ENCODE results near the gene GPS1. TPM values are rescaled to one million over a fixed set of nuclear protein-coding genes. Genes with fewer than 3 reads are reported as not detected.

Gene GPS1
- total RNA-seq, 2 experiments from 2014 or later: 69.0 to 75.6 TPM

GRCh38 chr17:82010575-82011525 is 40.8 kb upstream of the GPS1 start:
- Mint-ChIP-seq H3K36me3 (ENCODE audit: low read depth) (no peaks in the 10 kb centered on the region), H3K4me3 (no peak overlapping the region), H3K9me3 (no peaks in the 10 kb centered on the region), H3K27me3 (no peaks in the 10 kb centered on the region), H3K4me1 (no peaks in the 10 kb centered on the region), H3K27ac (no peak overlapping the region)
- DNase-seq: no peak
- CTCF ChIA-PET: interaction anchor here (0.7 kb wide), 1 partner anchor 83 kb away, joined by 3 read pairs; no protein-coding TSS in a partner anchor
- POLR2A ChIA-PET: no interaction called here

- Mint-ChIP-seq H3K36me3 (ENCODE audit: low read depth) (no peaks in the 10 kb centered on the region), H3K9me3 (no peaks in the 10 kb centered on the region), H3K27ac (no peak overlapping the region), H3K4me1 (no peaks in the 10 kb centered on the region), H3K4me3 (no peak overlapping the region), H3K27me3 (no peaks in the 10 kb centered on the region)
- ChIA-PET CTCF (no interaction called here), POLR2A (no interaction called here)
- no peak for DNase-seq
These were observed 40.0 kb upstream of the GPS1 start for GRCh38 chr17:82011617-82012187.

DNA sequence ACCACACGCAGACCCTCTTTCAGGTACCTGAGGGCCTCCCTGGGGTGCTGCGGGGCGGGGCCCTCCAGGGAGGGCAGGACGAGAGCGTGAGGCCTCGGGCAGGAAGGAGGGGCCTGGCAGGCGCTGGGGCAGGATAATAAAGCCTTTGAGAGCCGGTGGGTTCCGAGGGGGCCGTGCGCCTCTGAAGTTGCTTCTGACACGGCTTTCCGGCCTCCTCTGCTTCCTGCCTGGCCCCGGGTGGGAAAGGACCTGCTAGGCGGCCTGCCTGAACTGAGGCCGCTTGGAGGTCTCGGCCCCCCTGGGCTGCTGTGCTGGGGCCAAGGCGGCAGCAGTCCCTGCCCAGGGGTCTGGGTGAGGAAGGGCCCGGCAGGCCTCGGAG is 39.4 kb upstream of the GPS1 start:
- no peaks in the 10 kb centered on the region for H3K27me3 Mint-ChIP-seq
- H3K27ac Mint-ChIP-seq: no peak overlapping the region
- H3K4me1 Mint-ChIP-seq: no peaks in the 10 kb centered on the region
- ChIA-PET CTCF (no interaction called here), POLR2A (no interaction called here)
- no peaks in the 10 kb centered on the region for H3K36me3 Mint-ChIP-seq (ENCODE audit: low read depth)
- H3K9me3 Mint-ChIP-seq: no peaks in the 10 kb centered on the region
- DNase-seq: no peak
- H3K4me3 Mint-ChIP-seq: no peak overlapping the region

GRCh38 chr17:82012640-82013295 is 38.9 kb upstream of the GPS1 start:
- Mint-ChIP-seq H3K4me1 (no peaks in the 10 kb centered on the region), H3K27ac (no peak overlapping the region), H3K4me3 (no peak overlapping the region), H3K36me3 (ENCODE audit: low read depth) (no peaks in the 10 kb centered on the region), H3K9me3 (no peaks in the 10 kb centered on the region), H3K27me3 (no peaks in the 10 kb centered on the region)
- no peak for DNase-seq
- ChIA-PET POLR2A (interaction anchor here (0.6 kb wide), 1 partner anchor 111 kb away, joined by 3 read pairs; the partner anchor contains the start of gene NPB), CTCF (no interaction called here)

DNA sequence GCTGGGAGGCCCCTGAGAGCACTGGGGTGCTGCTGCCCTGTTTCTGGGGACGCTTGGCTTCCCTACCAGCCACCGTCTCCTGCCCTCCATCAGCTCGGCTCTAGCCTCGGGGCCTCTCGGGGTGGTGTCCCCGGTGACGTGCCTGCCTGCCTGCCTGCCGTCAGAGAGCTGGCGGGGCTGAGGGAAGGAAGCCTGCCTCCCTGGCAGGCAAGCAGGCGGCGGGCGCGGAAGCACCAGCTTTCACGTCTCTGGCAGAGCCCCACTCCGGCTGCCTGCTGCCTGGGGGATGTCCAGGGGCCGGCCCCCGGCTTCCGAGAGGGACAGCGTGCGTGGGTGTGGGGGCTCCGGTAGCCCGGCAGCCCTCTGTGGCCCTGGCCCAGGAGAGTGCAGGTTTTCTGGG is 38.4 kb upstream of the GPS1 start:
- CTCF ChIA-PET: interaction anchor here (1.5 kb wide), 1 partner anchor 53 kb away, joined by 4 read pairs; no protein-coding TSS in a partner anchor
- Mint-ChIP-seq H3K27me3 (no peaks in the 10 kb centered on the region), H3K4me3 (no peak overlapping the region)

DNA sequence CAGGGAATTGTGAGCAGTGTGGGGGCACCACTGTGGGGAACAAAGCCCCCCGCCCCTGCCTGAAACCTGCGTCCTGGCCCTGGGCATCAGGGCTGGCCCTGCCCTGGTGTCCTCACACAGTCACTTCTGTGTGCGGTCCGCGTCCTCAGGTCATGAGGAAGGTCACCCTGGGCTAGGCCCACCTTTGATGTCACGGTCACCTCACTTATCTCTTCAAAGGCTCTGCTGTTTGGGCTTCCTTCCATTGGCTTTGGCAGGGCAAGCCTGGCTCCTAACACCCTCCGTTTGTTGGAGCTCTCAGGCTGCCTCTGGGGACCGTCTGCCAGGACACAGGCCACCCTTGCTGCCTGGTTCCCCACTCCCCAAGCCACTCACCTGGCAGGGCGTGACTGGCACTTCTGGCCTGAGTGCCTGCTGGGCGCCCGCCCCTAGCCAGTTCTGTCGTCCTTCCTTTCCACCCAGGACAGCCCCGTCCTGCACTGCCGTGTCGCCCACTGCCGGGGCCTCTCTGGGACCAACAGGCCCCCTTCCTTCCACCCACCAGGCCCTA is 37.9 kb upstream of the GPS1 start:
- ChIA-PET CTCF (interaction anchor here (1.5 kb wide), 1 partner anchor 54 kb away, joined by 4 read pairs; no protein-coding TSS in a partner anchor), POLR2A (no interaction called here)
- Mint-ChIP-seq H3K4me1 (peaks cover 4% of the 10 kb centered on the region), H3K27me3 (no peaks in the 10 kb centered on the region), H3K4me3 (no peak overlapping the region), H3K27ac (no peak overlapping the region), H3K9me3 (no peaks in the 10 kb centered on the region), H3K36me3 (ENCODE audit: low read depth) (peaks cover 5% of the 10 kb centered on the region)
- DNase-seq: no peak

More for the DNA sequence above, 38.4 kb upstream of the GPS1 start:
- POLR2A ChIA-PET: interaction anchor here (0.6 kb wide), 1 partner anchor 111 kb away, joined by 3 read pairs; the partner anchor contains the start of gene NPB
- H3K9me3 Mint-ChIP-seq: no peaks in the 10 kb centered on the region
- peaks cover under 1% of the 10 kb centered on the region for H3K4me1 Mint-ChIP-seq
- no peak overlapping the region for H3K27ac Mint-ChIP-seq
- DNase-seq: no peak
- peaks cover under 1% of the 10 kb centered on the region for H3K36me3 Mint-ChIP-seq (ENCODE audit: low read depth)

- Mint-ChIP-seq H3K9me3 (no peaks in the 10 kb centered on the region), H3K36me3 (ENCODE audit: low read depth) (peaks cover 7% of the 10 kb centered on the region), H3K27ac (no peak overlapping the region), H3K27me3 (no peaks in the 10 kb centered on the region), H3K4me3 (no peak overlapping the region), H3K4me1 (peaks cover 4% of the 10 kb centered on the region)
- ChIA-PET POLR2A (no interaction called here), CTCF (interaction anchor here (1.5 kb wide), 1 partner anchor 55 kb away, joined by 4 read pairs; no protein-coding TSS in a partner anchor)
- no peak for DNase-seq
These were observed 37.3 kb upstream of the GPS1 start for GRCh38 chr17:82014432-82014831.

GRCh38 chr17:82014971-82015310 is 36.8 kb upstream of the GPS1 start:
- peaks cover 7% of the 10 kb centered on the region for H3K36me3 Mint-ChIP-seq (ENCODE audit: low read depth)
- ChIA-PET POLR2A (no interaction called here), CTCF (interaction anchor here (1.5 kb wide), 1 partner anchor 55 kb away, joined by 4 read pairs; no protein-coding TSS in a partner anchor)
- no peak overlapping the region for H3K27ac Mint-ChIP-seq
- DNase-seq: no peak
- H3K4me3 Mint-ChIP-seq: no peak overlapping the region
- H3K9me3 Mint-ChIP-seq: no peaks in the 10 kb centered on the region
- H3K27me3 Mint-ChIP-seq: no peaks in the 10 kb centered on the region
- H3K4me1 Mint-ChIP-seq: peaks cover 5% of the 10 kb centered on the region

- Mint-ChIP-seq H3K27me3 (no peaks in the 10 kb centered on the region), H3K36me3 (ENCODE audit: low read depth) (peaks cover 7% of the 10 kb centered on the region), H3K9me3 (no peaks in the 10 kb centered on the region), H3K4me1 (peaks cover 8% of the 10 kb centered on the region), H3K27ac (no peak overlapping the region), H3K4me3 (no peak overlapping the region)
- no peak for DNase-seq
- CTCF ChIA-PET: no interaction called here
- POLR2A ChIA-PET: interaction anchor here (0.9 kb wide), 1 partner anchor 22 kb away, joined by 3 read pairs; the partner anchor contains the start of gene DCXR
These were observed 36.3 kb upstream of the GPS1 start for GRCh38 chr17:82015311-82015971.

GRCh38 chr17:82016061-82016874 is 35.4 kb upstream of the GPS1 start:
- Mint-ChIP-seq H3K36me3 (ENCODE audit: low read depth) (peaks cover 7% of the 10 kb centered on the region), H3K27ac (no peak overlapping the region), H3K4me1 (peaks cover 12% of the 10 kb centered on the region), H3K4me3 (no peak overlapping the region), H3K27me3 (no peaks in the 10 kb centered on the region), H3K9me3 (no peaks in the 10 kb centered on the region)
- no peak for DNase-seq
- POLR2A ChIA-PET: interaction anchor here (0.9 kb wide), 1 partner anchor 21 kb away, joined by 3 read pairs; the partner anchor contains the start of gene DCXR
- CTCF ChIA-PET: no interaction called here

GRCh38 chr17:82016875-82017459 is 34.7 kb upstream of the GPS1 start:
- peaks cover 7% of the 10 kb centered on the region for H3K36me3 Mint-ChIP-seq (ENCODE audit: low read depth)
- no peak for DNase-seq
- H3K4me3 Mint-ChIP-seq: no peak overlapping the region
- H3K9me3 Mint-ChIP-seq: no peaks in the 10 kb centered on the region
- POLR2A ChIA-PET: no interaction called here
- no peaks in the 10 kb centered on the region for H3K27me3 Mint-ChIP-seq
- CTCF ChIA-PET: interaction anchor here (1.2 kb wide), 1 partner anchor 57 kb away, joined by 5 read pairs; no protein-coding TSS in a partner anchor
- peaks cover 19% of the 10 kb centered on the region for H3K4me1 Mint-ChIP-seq
- H3K27ac Mint-ChIP-seq: no peak overlapping the region
